H1 (cell line): ENCODE data around the gene BCL2. TPM values are rescaled to one million over a fixed set of nuclear protein-coding genes. Genes with fewer than 3 reads are reported as not detected.

Experiments
- SIX5 ChIP-seq: IDR thresholded peaks from 2 replicates; pipeline ENCODE4 v1.6.1; 2011; ENCODE audit warnings: mild to moderate bottlenecking, low read depth, low read length
- polyA plus RNA-seq, 7 experiments: library from polyadenylated mRNA; depleted of rRNA in 3 of 7; stranded (reverse) in 5 of 7; unstranded in 2 of 7; fragments of >200 nt in 5 of 7; fragments of 200-250 nt in 2 of 7; gene quantifications; 1 replicate in 5 of 7; 2 replicates in 1 of 7; 4 replicates in 1 of 7; pipeline versions ENCODE4 v1.2.1 to v1.2.3, GENCODE V29; 2011 to 2013; ENCODE audit warnings: missing spikeins in 2 of 7, mixed read lengths in 2 of 7
- total RNA-seq: library from RNA; stranded (reverse); fragmentation: NEBNext Ultra II Directional; extraction: Animal tissue kit (Norgen Biotek cat#: 25700); gene quantifications from 2 replicates; pipeline ENCODE4 v1.2.1, GENCODE V29; 2021
- TF ChIP-seq, protein P1 (sequence below): fragments of 300-600 bp; sonication (generic); IDR thresholded peaks from 2 replicates; pipeline ENCODE4 v1.7.1; 2012; ENCODE audit warnings: low read length, moderate library complexity, mild to moderate bottlenecking, inconsistent platforms; ENCODE audit not compliant: insufficient replicate concordance
- TF ChIP-seq, protein P2 (sequence below): IDR thresholded peaks from 2 replicates; pipeline ENCODE4 v1.6.1; 2011; ENCODE audit warnings: low read depth, mild to moderate bottlenecking, low read length; ENCODE audit not compliant: insufficient read depth

BCL2 gene
- total and polyA plus RNA-seq, 2 of the 8 experiments (the other 6 are each of a cell fraction or from before 2014, with no cell fraction given), result 0.59 to 4.5 TPM

DNA sequence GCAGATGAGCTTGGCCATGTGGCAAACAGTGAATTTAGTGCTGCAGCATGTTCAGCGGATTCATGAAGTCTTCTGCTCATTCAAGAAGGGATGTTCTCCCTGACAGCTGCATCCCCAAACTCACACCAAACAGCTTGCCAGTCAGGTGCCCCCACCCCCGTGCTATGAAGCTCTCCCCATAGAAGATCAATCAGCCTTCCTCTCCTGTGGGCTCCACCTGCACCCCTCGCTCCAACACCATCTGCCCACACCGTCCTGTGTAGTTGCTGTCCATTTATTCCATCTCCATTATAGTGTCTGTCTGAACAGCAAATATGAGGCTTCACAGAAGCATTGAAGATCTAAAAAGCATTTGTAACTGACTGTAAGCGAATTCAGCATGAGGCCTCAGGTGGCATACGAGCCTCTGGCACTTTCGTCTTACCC, 218.9 kb downstream of the BCL2 start (continued):
- TF ChIP-seq, protein P1, sequence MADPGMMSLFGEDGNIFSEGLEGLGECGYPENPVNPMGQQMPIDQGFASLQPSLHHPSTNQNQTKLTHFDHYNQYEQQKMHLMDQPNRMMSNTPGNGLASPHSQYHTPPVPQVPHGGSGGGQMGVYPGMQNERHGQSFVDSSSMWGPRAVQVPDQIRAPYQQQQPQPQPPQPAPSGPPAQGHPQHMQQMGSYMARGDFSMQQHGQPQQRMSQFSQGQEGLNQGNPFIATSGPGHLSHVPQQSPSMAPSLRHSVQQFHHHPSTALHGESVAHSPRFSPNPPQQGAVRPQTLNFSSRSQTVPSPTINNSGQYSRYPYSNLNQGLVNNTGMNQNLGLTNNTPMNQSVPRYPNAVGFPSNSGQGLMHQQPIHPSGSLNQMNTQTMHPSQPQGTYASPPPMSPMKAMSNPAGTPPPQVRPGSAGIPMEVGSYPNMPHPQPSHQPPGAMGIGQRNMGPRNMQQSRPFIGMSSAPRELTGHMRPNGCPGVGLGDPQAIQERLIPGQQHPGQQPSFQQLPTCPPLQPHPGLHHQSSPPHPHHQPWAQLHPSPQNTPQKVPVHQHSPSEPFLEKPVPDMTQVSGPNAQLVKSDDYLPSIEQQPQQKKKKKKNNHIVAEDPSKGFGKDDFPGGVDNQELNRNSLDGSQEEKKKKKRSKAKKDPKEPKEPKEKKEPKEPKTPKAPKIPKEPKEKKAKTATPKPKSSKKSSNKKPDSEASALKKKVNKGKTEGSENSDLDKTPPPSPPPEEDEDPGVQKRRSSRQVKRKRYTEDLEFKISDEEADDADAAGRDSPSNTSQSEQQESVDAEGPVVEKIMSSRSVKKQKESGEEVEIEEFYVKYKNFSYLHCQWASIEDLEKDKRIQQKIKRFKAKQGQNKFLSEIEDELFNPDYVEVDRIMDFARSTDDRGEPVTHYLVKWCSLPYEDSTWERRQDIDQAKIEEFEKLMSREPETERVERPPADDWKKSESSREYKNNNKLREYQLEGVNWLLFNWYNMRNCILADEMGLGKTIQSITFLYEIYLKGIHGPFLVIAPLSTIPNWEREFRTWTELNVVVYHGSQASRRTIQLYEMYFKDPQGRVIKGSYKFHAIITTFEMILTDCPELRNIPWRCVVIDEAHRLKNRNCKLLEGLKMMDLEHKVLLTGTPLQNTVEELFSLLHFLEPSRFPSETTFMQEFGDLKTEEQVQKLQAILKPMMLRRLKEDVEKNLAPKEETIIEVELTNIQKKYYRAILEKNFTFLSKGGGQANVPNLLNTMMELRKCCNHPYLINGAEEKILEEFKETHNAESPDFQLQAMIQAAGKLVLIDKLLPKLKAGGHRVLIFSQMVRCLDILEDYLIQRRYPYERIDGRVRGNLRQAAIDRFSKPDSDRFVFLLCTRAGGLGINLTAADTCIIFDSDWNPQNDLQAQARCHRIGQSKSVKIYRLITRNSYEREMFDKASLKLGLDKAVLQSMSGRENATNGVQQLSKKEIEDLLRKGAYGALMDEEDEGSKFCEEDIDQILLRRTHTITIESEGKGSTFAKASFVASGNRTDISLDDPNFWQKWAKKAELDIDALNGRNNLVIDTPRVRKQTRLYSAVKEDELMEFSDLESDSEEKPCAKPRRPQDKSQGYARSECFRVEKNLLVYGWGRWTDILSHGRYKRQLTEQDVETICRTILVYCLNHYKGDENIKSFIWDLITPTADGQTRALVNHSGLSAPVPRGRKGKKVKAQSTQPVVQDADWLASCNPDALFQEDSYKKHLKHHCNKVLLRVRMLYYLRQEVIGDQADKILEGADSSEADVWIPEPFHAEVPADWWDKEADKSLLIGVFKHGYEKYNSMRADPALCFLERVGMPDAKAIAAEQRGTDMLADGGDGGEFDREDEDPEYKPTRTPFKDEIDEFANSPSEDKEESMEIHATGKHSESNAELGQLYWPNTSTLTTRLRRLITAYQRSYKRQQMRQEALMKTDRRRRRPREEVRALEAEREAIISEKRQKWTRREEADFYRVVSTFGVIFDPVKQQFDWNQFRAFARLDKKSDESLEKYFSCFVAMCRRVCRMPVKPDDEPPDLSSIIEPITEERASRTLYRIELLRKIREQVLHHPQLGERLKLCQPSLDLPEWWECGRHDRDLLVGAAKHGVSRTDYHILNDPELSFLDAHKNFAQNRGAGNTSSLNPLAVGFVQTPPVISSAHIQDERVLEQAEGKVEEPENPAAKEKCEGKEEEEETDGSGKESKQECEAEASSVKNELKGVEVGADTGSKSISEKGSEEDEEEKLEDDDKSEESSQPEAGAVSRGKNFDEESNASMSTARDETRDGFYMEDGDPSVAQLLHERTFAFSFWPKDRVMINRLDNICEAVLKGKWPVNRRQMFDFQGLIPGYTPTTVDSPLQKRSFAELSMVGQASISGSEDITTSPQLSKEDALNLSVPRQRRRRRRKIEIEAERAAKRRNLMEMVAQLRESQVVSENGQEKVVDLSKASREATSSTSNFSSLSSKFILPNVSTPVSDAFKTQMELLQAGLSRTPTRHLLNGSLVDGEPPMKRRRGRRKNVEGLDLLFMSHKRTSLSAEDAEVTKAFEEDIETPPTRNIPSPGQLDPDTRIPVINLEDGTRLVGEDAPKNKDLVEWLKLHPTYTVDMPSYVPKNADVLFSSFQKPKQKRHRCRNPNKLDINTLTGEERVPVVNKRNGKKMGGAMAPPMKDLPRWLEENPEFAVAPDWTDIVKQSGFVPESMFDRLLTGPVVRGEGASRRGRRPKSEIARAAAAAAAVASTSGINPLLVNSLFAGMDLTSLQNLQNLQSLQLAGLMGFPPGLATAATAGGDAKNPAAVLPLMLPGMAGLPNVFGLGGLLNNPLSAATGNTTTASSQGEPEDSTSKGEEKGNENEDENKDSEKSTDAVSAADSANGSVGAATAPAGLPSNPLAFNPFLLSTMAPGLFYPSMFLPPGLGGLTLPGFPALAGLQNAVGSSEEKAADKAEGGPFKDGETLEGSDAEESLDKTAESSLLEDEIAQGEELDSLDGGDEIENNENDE, result no peak
- no peak for TF ChIP-seq SIX5
- TF ChIP-seq, protein P2, sequence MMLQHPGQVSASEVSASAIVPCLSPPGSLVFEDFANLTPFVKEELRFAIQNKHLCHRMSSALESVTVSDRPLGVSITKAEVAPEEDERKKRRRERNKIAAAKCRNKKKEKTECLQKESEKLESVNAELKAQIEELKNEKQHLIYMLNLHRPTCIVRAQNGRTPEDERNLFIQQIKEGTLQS, result no peak
- TF ChIP-seq, all 59 proteins: peak for 0
